Type B pancreatic cell (in vitro differentiated cells): ENCODE data around the gene SLC6A9. TPM values are rescaled to one million over a fixed set of nuclear protein-coding genes. Genes with fewer than 3 reads are reported as not detected.

ENCODE experiments used
- DNase-seq: peaks from one replicate; pipeline ENCODE4 v3.0.0; 2021; ENCODE audit warnings: mixed read lengths; ENCODE audit not compliant: unreplicated experiment; ENCODE audit errors: extremely low spot score
- H3K27ac Mint-ChIP-seq: 2 replicates; pipeline ENCODE4 v1.8.0; 2021; ENCODE audit warnings: mild to moderate bottlenecking, mixed read lengths
- H3K27me3 Mint-ChIP-seq: 2 replicates; pipeline ENCODE4 v1.8.0; 2021; ENCODE audit warnings: mixed read lengths
- H3K36me3 Mint-ChIP-seq: 2 replicates; pipeline ENCODE4 v1.8.0; 2021; ENCODE audit warnings: mixed read lengths
- H3K4me1 Mint-ChIP-seq: one replicate; pipeline ENCODE4 v1.8.0; 2021; ENCODE audit warnings: mixed read lengths; ENCODE audit not compliant: unreplicated experiment
- H3K4me3 Mint-ChIP-seq: 2 replicates; pipeline ENCODE4 v1.8.0; 2021; ENCODE audit warnings: mild to moderate bottlenecking, mixed read lengths
- H3K9me3 Mint-ChIP-seq: 2 replicates; pipeline ENCODE4 v1.8.0; 2021; ENCODE audit warnings: mixed read lengths
- CTCF ChIP-seq: fragments of 200-600 bp; sonication (generic); conservative IDR thresholded peaks from 2 replicates; pipeline ENCODE4 v1.5.0; 2021; ENCODE audit warnings: antibody characterized with exemption, mild to moderate bottlenecking
- long read RNA-seq: library from polyadenylated mRNA; unstranded; transcript quantifications from one replicate; pipeline ENCODE4 v2.0.0, GENCODE V29; 2020
- total RNA-seq: library from RNA; stranded (reverse); gene quantifications from 2 replicates; pipeline ENCODE4 v1.2.1, GENCODE V29; 2021; ENCODE audit warnings: low replicate concordance

SLC6A9 gene
- 21.0 and 27.0 TPM in 2 replicates for total RNA-seq
- long read RNA-seq, partial matches to known transcripts: 0 of 2 reads
- long read RNA-seq, other reads (novel, unspliced or antisense): 2 of 2 reads

- Mint-ChIP-seq H3K27me3 (no peaks in the 10 kb centered on the region), H3K4me3 (peak within 1 kb of the TSS; percentile 91), H3K9me3 (no peaks in the 10 kb centered on the region), H3K36me3 (no peaks in the 10 kb centered on the region), H3K27ac (peak within 1 kb of the TSS; percentile 90), H3K4me1 (peaks cover 54% of the 10 kb centered on the region)
- no peak for TF ChIP-seq CTCF
- no peak for DNase-seq
Observed at GRCh38 chr1:44031252-44032169, at the start of gene SLC6A9. SLC6A9 (minus strand) TSS chr1:44031462; CDS start chr1:44024277, 7,185 bp downstream.

GRCh38 chr1:44079566-44079965, 48.3 kb upstream of the SLC6A9 start:
- H3K4me3 Mint-ChIP-seq: no peak overlapping the region
- no peak for DNase-seq
- no peak for TF ChIP-seq CTCF
- peaks cover 19% of the 10 kb centered on the region for H3K4me1 Mint-ChIP-seq
- H3K9me3 Mint-ChIP-seq: no peaks in the 10 kb centered on the region
- H3K36me3 Mint-ChIP-seq: no peaks in the 10 kb centered on the region
- H3K27me3 Mint-ChIP-seq: peaks cover 7% of the 10 kb centered on the region
- H3K27ac Mint-ChIP-seq: no peak overlapping the region

GRCh38 chr1:44078104-44078503, 46.8 kb upstream of the SLC6A9 start:
- H3K36me3 Mint-ChIP-seq: no peaks in the 10 kb centered on the region
- no peak overlapping the region for H3K4me3 Mint-ChIP-seq
- H3K9me3 Mint-ChIP-seq: no peaks in the 10 kb centered on the region
- DNase-seq: no peak
- H3K4me1 Mint-ChIP-seq: peaks cover 19% of the 10 kb centered on the region
- no peak overlapping the region for H3K27ac Mint-ChIP-seq
- no peak for TF ChIP-seq CTCF
- H3K27me3 Mint-ChIP-seq: peaks cover 13% of the 10 kb centered on the region

- Mint-ChIP-seq H3K27me3 (peaks cover 13% of the 10 kb centered on the region), H3K4me1 (peaks cover 19% of the 10 kb centered on the region), H3K4me3 (no peak overlapping the region), H3K27ac (no peak overlapping the region), H3K36me3 (no peaks in the 10 kb centered on the region), H3K9me3 (no peaks in the 10 kb centered on the region)
- DNase-seq: no peak
- no peak for TF ChIP-seq CTCF
Observed at GRCh38 chr1:44077421-44077820, 46.2 kb upstream of the SLC6A9 start.

GRCh38 chr1:44076066-44076465, 44.8 kb upstream of the SLC6A9 start:
- peaks cover 14% of the 10 kb centered on the region for H3K27me3 Mint-ChIP-seq
- DNase-seq: no peak
- no peak overlapping the region for H3K4me3 Mint-ChIP-seq
- no peaks in the 10 kb centered on the region for H3K36me3 Mint-ChIP-seq
- no peaks in the 10 kb centered on the region for H3K9me3 Mint-ChIP-seq
- no peak for TF ChIP-seq CTCF
- H3K4me1 Mint-ChIP-seq: peaks cover 24% of the 10 kb centered on the region
- H3K27ac Mint-ChIP-seq: no peak overlapping the region
